Body of pancreas (tissue), 4 donors: ENCODE measurements around the gene OR5C1. TPM values are rescaled to one million over a fixed set of nuclear protein-coding genes. Genes with fewer than 3 reads are reported as not detected.

Source experiments
- ATAC-seq: fragments of 150-250 bp; one replicate; pipeline ENCODE4 v1.9.1; 2016
- DNase-seq, 4 donors: peaks; one replicate each; pipeline ENCODE4 v3.0.0-alpha.2; 2019
- H3K27ac ChIP-seq, 4 donors: fragments of 200-600 bp; sonication (generic); 1 replicate in 3 of 4; 2 replicates in 1 of 4; pipeline versions ENCODE4 v1.5.1 to v1.6.1; 2016 to 2019; ENCODE audit warnings: mild to moderate bottlenecking in 1 of 4, mixed read lengths in 1 of 4, moderate library complexity in 1 of 4
- H3K27me3 ChIP-seq, 2 donors: fragments of 200-600 bp; sonication (generic); one replicate each; pipeline ENCODE4 v1.6.0; 2016; ENCODE audit warnings: mild to moderate bottlenecking in 1 of 2
- H3K36me3 ChIP-seq, 2 donors: fragments of 200-600 bp; sonication (generic); replicated peaks in 1 of 2; 2 replicates each; pipeline ENCODE4 v1.5.1; 2016; ENCODE audit warnings: low read depth in 2 of 2; ENCODE audit not compliant: insufficient read depth in 1 of 2
- H3K4me1 ChIP-seq: fragments of 200-600 bp; sonication (generic); one replicate; pipeline ENCODE4 v1.6.0; 2016
- H3K4me3 ChIP-seq, 2 donors: fragments of 200-600 bp; sonication (generic); 1 replicate in 1 of 2; 2 replicates in 1 of 2; pipeline ENCODE4 v1.5.1; 2016 to 2019
- H3K9me3 ChIP-seq, 3 donors: fragments of 200-600 bp; sonication (generic); 1 replicate in 2 of 3; 2 replicates in 1 of 3; pipeline ENCODE4 v1.5.1; 2016
- POLR2A ChIP-seq, 3 donors: fragments of 450-650 bp; IDR thresholded peaks; one replicate each; pipeline ENCODE4 v1.6.1; 2016; ENCODE audit warnings: antibody characterized with exemption in 3 of 3, mild to moderate bottlenecking in 2 of 3
- WGBS, 2 donors: methylation state at CpG; one replicate each; pipeline ENCODE4 v1.1.5; 2017; 5-methylcytosine and 5-hydroxymethylcytosine counted together
- intact Hi-C: fragments of 100-400 bp; cut with DNase I; formaldehyde crosslinking; loops from one replicate; pipeline ENCODE4 v1.15.1; 2023
- total RNA-seq, 2 donors: library from RNA; depleted of rRNA; stranded (reverse); fragments of >200 nt; gene quantifications; one replicate each; pipeline ENCODE4 v1.1.0, GENCODE V29; 2016
- TF ChIP-seq, protein P1 (sequence below), 7 experiments: fragments of 450-650 bp in 4 of 7; fragments of 200-600 bp in 3 of 7; sonication (generic) in 3 of 7; IDR thresholded peaks; one replicate each; pipeline ENCODE4 v1.5.1; 2016 to 2019; ENCODE audit warnings: antibody characterized with exemption in 7 of 7

OR5C1 gene
- total RNA-seq, 2 donors from 2014 or later: not detected

- no peaks in the 10 kb centered on the region for H3K27me3 ChIP-seq
- no peak overlapping the region for H3K27ac ChIP-seq
- H3K4me1 ChIP-seq: no peaks in the 10 kb centered on the region
- ATAC-seq: no peak
- no peak overlapping the region for H3K4me3 ChIP-seq
- no peak for DNase-seq
- TF ChIP-seq POLR2A (IDR thresholded peaks at IDR 0.05): no peak
- TF ChIP-seq, protein P1, sequence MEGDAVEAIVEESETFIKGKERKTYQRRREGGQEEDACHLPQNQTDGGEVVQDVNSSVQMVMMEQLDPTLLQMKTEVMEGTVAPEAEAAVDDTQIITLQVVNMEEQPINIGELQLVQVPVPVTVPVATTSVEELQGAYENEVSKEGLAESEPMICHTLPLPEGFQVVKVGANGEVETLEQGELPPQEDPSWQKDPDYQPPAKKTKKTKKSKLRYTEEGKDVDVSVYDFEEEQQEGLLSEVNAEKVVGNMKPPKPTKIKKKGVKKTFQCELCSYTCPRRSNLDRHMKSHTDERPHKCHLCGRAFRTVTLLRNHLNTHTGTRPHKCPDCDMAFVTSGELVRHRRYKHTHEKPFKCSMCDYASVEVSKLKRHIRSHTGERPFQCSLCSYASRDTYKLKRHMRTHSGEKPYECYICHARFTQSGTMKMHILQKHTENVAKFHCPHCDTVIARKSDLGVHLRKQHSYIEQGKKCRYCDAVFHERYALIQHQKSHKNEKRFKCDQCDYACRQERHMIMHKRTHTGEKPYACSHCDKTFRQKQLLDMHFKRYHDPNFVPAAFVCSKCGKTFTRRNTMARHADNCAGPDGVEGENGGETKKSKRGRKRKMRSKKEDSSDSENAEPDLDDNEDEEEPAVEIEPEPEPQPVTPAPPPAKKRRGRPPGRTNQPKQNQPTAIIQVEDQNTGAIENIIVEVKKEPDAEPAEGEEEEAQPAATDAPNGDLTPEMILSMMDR (IDR thresholded peaks at IDR 0.05): no peak
- no peaks in the 10 kb centered on the region for H3K9me3 ChIP-seq
- intact Hi-C loops: no loop called here
- WGBS, 2 donors: 85% methylated on average over 4 of the region's 4 CpGs
- H3K36me3 ChIP-seq: no peaks in the 10 kb centered on the region
Observed at GRCh38 chr9:122786338-122786737, 2.4 kb upstream of the OR5C1 start.

GRCh38 chr9:122789256-122790046, 718 bp downstream of the OR5C1 start:
- intact Hi-C loops: no loop called here

GRCh38 chr9:122791872-122792669, 3.3 kb downstream of the OR5C1 start:
- Histone ChIP-seq H3K4me1 (no peaks in the 10 kb centered on the region), H3K9me3 (no peaks in the 10 kb centered on the region), H3K4me3 (no peak overlapping the region), H3K27ac (no peak overlapping the region), H3K27me3 (no peaks in the 10 kb centered on the region), H3K36me3 (no peaks in the 10 kb centered on the region)
- intact Hi-C loops: no loop called here
- WGBS, 2 donors: 87 to 93% methylated on average over 5 of the region's 5 CpGs
- TF ChIP-seq POLR2A (IDR thresholded peaks at IDR 0.05): no peak
- TF ChIP-seq, protein P1 (IDR thresholded peaks at IDR 0.05): no peak
- DNase-seq: no peak
- no peak for ATAC-seq

More at GRCh38 chr9:122789256-122790046, 718 bp downstream of the OR5C1 start:
- no peak for ATAC-seq
- no peak overlapping the region for H3K27ac ChIP-seq
- H3K9me3 ChIP-seq: no peaks in the 10 kb centered on the region
- H3K4me3 ChIP-seq: no peak overlapping the region
- no peaks in the 10 kb centered on the region for H3K27me3 ChIP-seq
- 94 to 95% methylated on average over 20 to 28 of the region's 28 CpGs for WGBS, 2 donors
- H3K4me1 ChIP-seq: no peaks in the 10 kb centered on the region
- TF ChIP-seq, protein P1 (IDR thresholded peaks at IDR 0.05): no peak
- TF ChIP-seq POLR2A (IDR thresholded peaks at IDR 0.05): no peak
- no peaks in the 10 kb centered on the region for H3K36me3 ChIP-seq
- DNase-seq: no peak

- Histone ChIP-seq H3K9me3 (no peaks in the 10 kb centered on the region), H3K27ac (no peak overlapping the region), H3K4me3 (no peak overlapping the region), H3K36me3 (no peaks in the 10 kb centered on the region), H3K27me3 (no peaks in the 10 kb centered on the region), H3K4me1 (no peaks in the 10 kb centered on the region)
- TF ChIP-seq, protein P1 (IDR thresholded peaks at IDR 0.05): no peak
- no peak for TF ChIP-seq POLR2A (IDR thresholded peaks at IDR 0.05)
- ATAC-seq (no peak), DNase-seq (no peak)
- intact Hi-C loops: no loop called here
- 70 to 86% methylated on average over 6 of the region's 6 CpGs for WGBS, 2 donors
Observed at GRCh38 chr9:122797316-122798063, 8.8 kb downstream of the OR5C1 start.
